Neural cell (in vitro differentiated cells): Measurements from ENCODE around the gene DPP6. TPM values are rescaled to one million over a fixed set of nuclear protein-coding genes. Genes with fewer than 3 reads are reported as not detected.

Experiments used
- H2AFZ ChIP-seq: fragments of 200-600, 300-800 bp; sonication (generic), shearing (Covaris generic); 2 replicates; pipeline ENCODE4 v1.6.0; 2014; ENCODE audit warnings: low read depth, mild to moderate bottlenecking, antibody characterized with exemption, low read length, moderate library complexity
- H3F3A ChIP-seq: fragments of 200-600 bp; shearing (Covaris generic); 2 replicates; pipeline ENCODE4 v1.6.1; 2016; ENCODE audit warnings: mild to moderate bottlenecking, moderate library complexity, mixed read lengths, antibody characterized with exemption, low read length; ENCODE audit not compliant: insufficient read depth, poor library complexity, severe bottlenecking
- H3K27ac ChIP-seq: fragments of 200-600, 300-800 bp; sonication (generic), shearing (Covaris generic); 2 replicates; pipeline ENCODE4 v1.5.1; 2014; ENCODE audit warnings: mild to moderate bottlenecking, low read length, moderate library complexity
- H3K27me3 ChIP-seq: fragments of 300-800, 200-600 bp; sonication (generic), shearing (Covaris generic); 2 replicates; pipeline ENCODE4 v1.6.0; 2014; ENCODE audit warnings: mild to moderate bottlenecking, low read depth, low read length, moderate library complexity; ENCODE audit not compliant: insufficient read depth
- H3K36me3 ChIP-seq: fragments of 300-800, 200-600 bp; sonication (generic), shearing (Covaris generic); 2 replicates; pipeline ENCODE4 v1.5.1; 2014; ENCODE audit warnings: mild to moderate bottlenecking, antibody characterized with exemption, low read length, moderate library complexity; ENCODE audit not compliant: insufficient read depth
- H3K4me2 ChIP-seq: fragments of 300-800, 200-600 bp; sonication (generic), shearing (Covaris generic); 2 replicates; pipeline ENCODE4 v1.6.0; 2014; ENCODE audit warnings: mild to moderate bottlenecking, low read length
- H3K4me3 ChIP-seq: fragments of 300-800, 200-600 bp; sonication (generic), shearing (Covaris generic); 2 replicates; pipeline ENCODE4 v1.5.1; 2014; ENCODE audit warnings: mild to moderate bottlenecking, low read length, moderate library complexity
- H3K79me2 ChIP-seq: fragments of 200-600 bp; shearing (Covaris generic); replicated peaks from 2 replicates; pipeline ENCODE4 v1.6.0; 2014; ENCODE audit warnings: mild to moderate bottlenecking, low read length, moderate library complexity; ENCODE audit not compliant: insufficient read depth
- H3K9ac ChIP-seq: fragments of 300-800, 200-600 bp; sonication (generic), shearing (Covaris generic); 2 replicates; pipeline ENCODE4 v1.6.1; 2016; ENCODE audit warnings: mild to moderate bottlenecking, low read length, mixed read lengths
- H3K9me2 ChIP-seq: fragments of 200-600 bp; shearing (Covaris generic); 2 replicates; pipeline ENCODE4 v1.6.1; 2016; ENCODE audit warnings: mild to moderate bottlenecking, low read length, mixed read lengths; ENCODE audit not compliant: insufficient read depth
- H3K9me3 ChIP-seq: fragments of 200-600, 300-800 bp; sonication (generic), shearing (Covaris generic); 2 replicates; pipeline ENCODE4 v1.6.1; 2016; ENCODE audit warnings: mild to moderate bottlenecking, mixed run types, low read length, moderate library complexity, mixed read lengths
- H4K20me1 ChIP-seq: fragments of 200-600 bp; shearing (Covaris generic); 2 replicates; pipeline ENCODE4 v1.6.1; 2016; ENCODE audit warnings: mild to moderate bottlenecking, mixed run types; ENCODE audit not compliant: insufficient read depth
- CTCF ChIP-seq: fragments of 450-650 bp; IDR thresholded peaks from 2 replicates; pipeline ENCODE4 v1.5.1; 2014; ENCODE audit warnings: antibody characterized with exemption, mild to moderate bottlenecking, moderate library complexity; ENCODE audit not compliant: poor library complexity, severe bottlenecking
- EP300 ChIP-seq: fragments of 450-650 bp; conservative IDR thresholded peaks from 2 replicates; pipeline ENCODE4 v1.6.1; 2014; ENCODE audit warnings: antibody characterized with exemption, mild to moderate bottlenecking, moderate library complexity; ENCODE audit not compliant: poor library complexity, severe bottlenecking
- EZH2 ChIP-seq: fragments of 200-600, 300-800 bp; shearing (Covaris generic), sonication (generic); IDR thresholded peaks from 2 replicates; pipeline ENCODE4 v1.6.1; 2014; ENCODE audit warnings: antibody characterized with exemption, low read length, borderline replicate concordance, mild to moderate bottlenecking; ENCODE audit not compliant: insufficient read depth, poor library complexity, severe bottlenecking
- MXI1 ChIP-seq: fragments of 450-650 bp; conservative IDR thresholded peaks from 2 replicates; pipeline ENCODE4 v1.6.1; 2014; ENCODE audit warnings: antibody characterized with exemption, mild to moderate bottlenecking; ENCODE audit not compliant: poor library complexity, severe bottlenecking
- POLR2AphosphoS5 ChIP-seq: IDR thresholded peaks from 2 replicates; pipeline ENCODE4 v1.6.1; 2012
- RAD21 ChIP-seq: fragments of 450-650 bp; conservative IDR thresholded peaks from 2 replicates; pipeline ENCODE4 v1.6.1; 2014; ENCODE audit warnings: antibody characterized with exemption, mild to moderate bottlenecking, moderate library complexity
- REST ChIP-seq: IDR thresholded peaks from 2 replicates; pipeline ENCODE4 v1.6.1; 2012; ENCODE audit warnings: borderline replicate concordance
- SMC3 ChIP-seq: fragments of 450-650 bp; conservative IDR thresholded peaks from 2 replicates; pipeline ENCODE4 v1.6.1; 2014; ENCODE audit warnings: antibody characterized with exemption, mild to moderate bottlenecking, moderate library complexity; ENCODE audit not compliant: poor library complexity
- TAF1 ChIP-seq: IDR thresholded peaks from 2 replicates; pipeline ENCODE4 v1.6.1; 2012; ENCODE audit warnings: low read depth
- polyA plus RNA-seq: library from polyadenylated mRNA; depleted of rRNA; stranded (reverse); fragments of >200 nt; gene quantifications from 2 replicates; pipeline ENCODE4 v1.2.3, GENCODE V29; 2014

DPP6 gene
- polyA plus RNA-seq, 1 donor from 2014 or later, result 20.4 TPM

DNA sequence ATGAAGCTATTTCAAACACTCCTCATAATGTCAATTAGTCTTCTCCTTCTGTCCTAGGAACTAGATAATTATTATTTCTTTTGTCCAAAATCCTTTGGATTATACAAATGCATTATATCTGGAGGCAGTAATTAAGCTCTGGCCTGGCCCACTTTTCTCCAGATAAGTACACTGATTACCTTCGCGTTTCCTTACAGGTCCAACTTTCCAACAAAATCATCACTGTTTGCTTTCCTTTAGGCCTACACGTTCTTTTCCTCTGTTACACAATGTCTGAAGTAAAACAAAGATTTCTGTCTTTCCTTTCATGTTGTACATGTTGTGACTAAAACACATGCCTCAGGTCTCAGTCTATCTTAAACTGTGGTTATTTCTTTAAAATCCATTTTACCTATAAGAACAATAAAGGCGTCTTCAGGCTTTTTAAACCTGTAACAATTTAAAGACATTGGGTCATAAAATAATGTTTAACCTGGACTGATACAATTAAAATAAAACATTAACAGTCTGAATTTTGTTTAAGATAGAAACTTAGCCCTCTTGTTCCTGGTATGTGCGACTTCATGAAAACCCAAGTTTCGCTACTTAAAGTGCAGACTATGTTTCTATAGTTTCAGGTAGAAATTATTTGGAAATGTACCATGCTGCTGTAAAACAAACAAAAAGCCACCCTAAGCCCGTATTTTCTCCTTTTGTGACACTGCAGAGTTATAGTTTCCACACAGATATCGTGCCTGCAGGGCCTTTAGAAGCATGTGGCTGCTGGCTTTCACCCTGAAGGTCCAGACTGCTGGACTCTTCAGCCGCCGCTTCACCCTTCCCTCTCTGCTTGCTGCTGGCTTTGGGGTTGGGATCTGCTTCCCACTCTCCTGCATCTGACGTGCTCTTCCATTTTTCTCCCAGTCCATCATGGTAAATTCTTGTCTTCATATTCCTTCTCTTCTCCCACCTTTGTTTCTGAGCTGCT is 381.7 kb downstream of the DPP6 start:
- H3K79me2 ChIP-seq, result no peaks in the 10 kb centered on the region
- H3K27me3 ChIP-seq, result no peaks in the 10 kb centered on the region
- H3K4me3 ChIP-seq, result no peak overlapping the region
- H3K27ac ChIP-seq, result peak overlapping the region; percentile 77
- TF ChIP-seq POLR2AphosphoS5 (no peak), TAF1 (no peak), CTCF (no peak), MXI1 (no peak), RAD21 (no peak), SMC3 (no peak), EP300 (no peak), REST (no peak), EZH2 (no peak)
- no peaks in the 10 kb centered on the region for H3K9me2 ChIP-seq
- no peaks in the 10 kb centered on the region for H3K9me3 ChIP-seq
- H2AFZ ChIP-seq, result no peak overlapping the region
- no peaks in the 10 kb centered on the region for H3K36me3 ChIP-seq
- H3F3A ChIP-seq, result no peaks in the 10 kb centered on the region
- no peaks in the 10 kb centered on the region for H4K20me1 ChIP-seq
- H3K4me2 ChIP-seq, result no peak overlapping the region
- peak overlapping the region; percentile 36 for H3K9ac ChIP-seq

- Histone ChIP-seq H3F3A (no peaks in the 10 kb centered on the region), H3K27ac (peak overlapping the region; percentile 77), H2AFZ (no peak overlapping the region), H3K9ac (peak overlapping the region; percentile 25), H3K4me3 (no peak overlapping the region), H3K36me3 (no peaks in the 10 kb centered on the region), H3K79me2 (no peaks in the 10 kb centered on the region), H4K20me1 (no peaks in the 10 kb centered on the region), H3K4me2 (no peak overlapping the region), H3K27me3 (no peaks in the 10 kb centered on the region), H3K9me3 (no peaks in the 10 kb centered on the region), H3K9me2 (no peaks in the 10 kb centered on the region)
- TF ChIP-seq RAD21, result no peak
- TF ChIP-seq MXI1, result no peak
- TF ChIP-seq EZH2, result no peak
- TF ChIP-seq TAF1, result no peak
- TF ChIP-seq REST, result no peak
- no peak for TF ChIP-seq POLR2AphosphoS5
- no peak for TF ChIP-seq EP300
- TF ChIP-seq SMC3, result no peak
- TF ChIP-seq CTCF, result no peak
Measured at GRCh38 chr7:154436560-154436959, 384.4 kb downstream of the DPP6 start.
